ENCODE data around the gene KRT84.

Gene KRT84

DNA sequence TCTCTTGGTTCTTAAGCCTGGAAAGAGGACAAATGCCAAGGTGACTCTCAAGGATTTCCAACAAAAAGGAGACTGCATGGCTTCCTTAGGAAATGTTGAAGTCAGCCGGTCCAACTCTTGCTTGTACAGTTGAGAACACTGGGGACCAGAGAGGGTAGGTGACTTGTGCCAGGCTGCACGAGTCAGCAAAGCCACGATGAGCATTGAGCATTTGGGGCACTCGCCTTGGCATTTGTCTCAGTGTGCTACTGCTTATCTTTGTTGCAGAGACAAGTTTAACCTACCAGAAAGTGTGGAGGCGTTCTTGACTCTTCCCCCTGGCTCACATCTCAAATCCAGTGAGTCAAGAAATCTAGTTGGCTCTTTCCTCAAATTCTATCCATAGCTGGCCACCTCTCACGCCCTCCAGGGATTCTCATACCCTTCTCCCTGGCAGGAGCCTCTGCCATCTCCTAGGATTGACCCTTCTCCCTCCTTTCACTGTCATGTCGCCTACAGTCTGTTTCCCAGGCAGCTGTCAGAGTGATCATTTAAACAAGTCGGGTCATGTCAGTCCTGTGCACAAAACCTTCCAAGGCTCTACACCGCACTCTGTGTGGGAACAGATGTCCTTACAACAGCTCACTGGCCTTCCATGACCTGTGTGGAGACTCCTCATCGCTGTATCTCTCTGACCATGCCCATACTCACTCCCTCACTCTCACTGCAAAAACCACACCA is 47.1 kb downstream of the KRT84 start:
- DNase-seq: no peak

DNA sequence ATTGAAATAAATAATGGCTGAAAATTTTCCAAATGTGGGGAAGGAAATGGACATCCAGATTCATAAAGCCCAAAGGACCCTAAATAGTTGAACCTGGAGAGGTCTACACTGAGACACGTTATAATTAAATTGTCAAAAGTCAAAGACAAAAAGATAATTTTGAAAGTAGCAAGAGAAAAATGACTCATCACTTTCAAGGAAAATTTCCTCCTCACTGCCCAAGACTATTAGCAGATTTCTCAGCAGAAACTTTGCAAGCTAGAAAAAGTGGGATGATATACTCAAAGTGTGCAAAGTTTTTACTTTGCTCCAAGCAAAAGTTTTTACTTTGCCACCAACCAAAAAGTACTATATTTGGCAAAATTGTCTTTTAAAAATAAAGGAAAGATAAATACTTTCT is 48.4 kb downstream of the KRT84 start:
- no peak for DNase-seq

DNA sequence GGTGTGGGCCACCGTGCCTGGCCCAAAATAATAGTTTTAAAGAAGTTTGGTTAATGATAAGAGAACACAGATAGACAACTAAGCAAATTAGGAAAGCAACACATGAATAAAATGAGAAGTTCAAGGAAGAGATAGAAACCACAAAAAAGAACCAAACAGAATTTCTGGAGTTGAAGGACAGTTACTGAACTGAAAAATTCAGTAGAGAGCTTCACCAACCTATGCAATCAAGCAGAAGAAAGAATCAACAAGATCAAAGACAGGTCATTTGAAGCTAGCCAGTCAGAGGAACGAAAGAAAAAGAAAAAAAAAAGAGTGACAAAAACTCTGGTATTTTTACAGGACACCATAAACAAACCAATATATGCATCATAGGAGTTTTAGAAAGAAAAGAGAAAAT is 48.8 kb downstream of the KRT84 start:
- DNase-seq: no peak

DNA sequence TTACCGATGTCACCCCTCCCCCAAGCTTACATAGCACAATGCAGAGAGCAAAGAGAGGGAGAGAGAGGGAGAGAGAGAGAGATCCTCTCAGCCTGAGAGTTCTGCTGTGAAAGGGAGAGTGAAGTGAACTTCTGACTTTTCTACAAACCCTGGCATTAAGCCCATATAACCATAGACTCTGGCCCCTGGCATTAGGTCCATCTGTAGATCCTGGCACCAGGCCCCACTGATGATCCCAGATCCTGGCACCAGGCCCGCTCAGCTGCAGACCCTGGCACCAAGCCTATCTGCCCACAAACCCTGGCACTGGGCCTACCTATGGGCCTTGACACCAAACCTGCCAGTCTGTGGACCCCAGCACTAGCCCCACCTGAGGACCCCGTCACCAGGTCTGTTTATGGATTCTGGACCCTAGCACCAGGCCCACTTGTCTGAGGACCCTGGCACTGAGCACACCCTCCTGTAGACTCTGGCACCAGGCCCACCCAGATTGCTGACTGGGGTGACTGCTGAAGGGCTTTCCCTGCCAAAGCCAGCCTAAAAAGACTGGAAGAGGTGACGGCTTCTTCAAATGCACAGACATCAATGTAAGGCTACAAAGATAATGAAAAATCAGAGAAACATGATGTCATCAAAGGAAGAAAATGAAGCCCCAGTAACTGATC is 49.7 kb downstream of the KRT84 start:
- DNase-seq: no peak

DNA sequence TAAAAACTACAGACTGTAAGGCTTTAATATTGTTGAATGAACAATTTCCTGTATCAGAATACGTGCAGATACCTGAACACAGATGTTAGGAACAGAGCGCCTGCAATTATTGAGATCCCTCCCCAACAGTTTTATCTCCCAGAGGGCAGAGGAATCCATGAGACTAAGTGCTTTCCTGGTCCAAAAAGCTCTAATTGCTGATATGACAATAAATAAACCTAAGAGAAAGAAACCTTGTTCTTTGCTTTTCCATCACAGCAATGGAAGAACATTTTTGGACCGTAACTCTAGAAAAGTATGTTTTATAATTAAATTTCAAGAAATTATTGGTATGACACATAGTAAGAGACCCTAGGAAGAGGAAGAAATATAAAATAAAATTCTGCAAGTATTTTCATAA is 51.3 kb downstream of the KRT84 start:
- DNase-seq: no peak

GRCh38 chr12:52333321-52333720 is 52.1 kb downstream of the KRT84 start:
- no peak for DNase-seq

- no peak for DNase-seq
These were observed 53.1 kb downstream of the KRT84 start for GRCh38 chr12:52332381-52332780.

GRCh38 chr12:52331833-52332232 is 53.6 kb downstream of the KRT84 start:
- no peak for DNase-seq

GRCh38 chr12:52331039-52331438 is 54.4 kb downstream of the KRT84 start:
- no peak for DNase-seq

GRCh38 chr12:52327830-52328500 is 57.5 kb downstream of the KRT84 start:
- DNase-seq: no peak
